CD4-positive, alpha-beta T cell (primary cell): Measurements from ENCODE around the gene EP400. TPM values are rescaled to one million over a fixed set of nuclear protein-coding genes. Genes with fewer than 3 reads are reported as not detected.

Experiments
- ATAC-seq: fragments of 200-7000 bp; cut with Tn5 transposase; one replicate; pipeline ENCODE4 v1.10.0; 2022; ENCODE audit warnings: mild to moderate bottlenecking; ENCODE audit not compliant: poor library complexity
- CTCF ChIA-PET: fragments of 350-600 bp; sonication (Branson Sonifier 250); formaldehyde crosslinking; loops from one replicate; lab custom pipeline; 2021; ENCODE audit warnings: antibody characterized with exemption, inconsistent platforms; lab: Charles Lee
- POLR2A ChIA-PET: fragments of 350-600 bp; sonication (Branson Sonifier 250); formaldehyde crosslinking; loops from one replicate; lab custom pipeline; 2021; ENCODE audit warnings: antibody characterized with exemption, inconsistent platforms; lab: Charles Lee
- DNase-seq, 14 experiments: peaks; one replicate each; pipeline ENCODE4 v3.0.0-alpha.2; 2013 to 2020; ENCODE audit warnings: mixed read lengths in 2 of 14
- H3K27ac ChIP-seq, 2 donors: one replicate each; pipeline versions ENCODE4 v1.5.1 to v1.7.0; 2013; ENCODE audit warnings: low read length in 2 of 2, low read depth in 1 of 2, mild to moderate bottlenecking in 1 of 2
- H3K27me3 ChIP-seq, 2 experiments: 1 replicate in 1 of 2; 2 replicates in 1 of 2; pipeline versions ENCODE4 v1.6.1 to v1.7.0; 2013; ENCODE audit warnings: low read length in 2 of 2, control low read depth in 1 of 2, mild to moderate bottlenecking in 1 of 2, moderate library complexity in 1 of 2; ENCODE audit not compliant: insufficient read depth in 2 of 2, control insufficient read depth in 1 of 2
- H3K36me3 ChIP-seq: one replicate; pipeline ENCODE4 v1.6.1; 2013; ENCODE audit warnings: low read length, control low read depth; ENCODE audit not compliant: insufficient read depth
- H3K4me1 ChIP-seq: one replicate; pipeline ENCODE4 v1.6.1; 2013; ENCODE audit warnings: low read length, control low read depth; ENCODE audit not compliant: insufficient read depth
- H3K4me3 ChIP-seq: one replicate; pipeline ENCODE4 v1.5.1; 2013; ENCODE audit warnings: mild to moderate bottlenecking, low read length, moderate library complexity
- H3K9me3 ChIP-seq, 2 experiments: 1 replicate in 1 of 2; 2 replicates in 1 of 2; pipeline versions ENCODE4 v1.6.1 to v1.7.0; 2013; ENCODE audit warnings: low read length in 2 of 2, mild to moderate bottlenecking in 2 of 2, control low read depth in 1 of 2, moderate library complexity in 1 of 2; ENCODE audit not compliant: control insufficient read depth in 1 of 2, insufficient read depth in 1 of 2
- H3K27ac Mint-ChIP-seq: one replicate; pipeline ENCODE4 v1.8.0; 2020; ENCODE audit warnings: mixed read lengths
- H3K27me3 Mint-ChIP-seq: one replicate; pipeline ENCODE4 v1.8.0; 2021; ENCODE audit warnings: mixed read lengths
- H3K36me3 Mint-ChIP-seq: one replicate; pipeline ENCODE4 v1.8.0; 2021; ENCODE audit warnings: low read depth, mixed read lengths
- H3K4me1 Mint-ChIP-seq: one replicate; pipeline ENCODE4 v1.8.0; 2021; ENCODE audit warnings: low read depth, mixed read lengths
- H3K4me3 Mint-ChIP-seq: one replicate; pipeline ENCODE4 v1.8.0; 2020; ENCODE audit warnings: mild to moderate bottlenecking, mixed read lengths
- H3K9me3 Mint-ChIP-seq: one replicate; pipeline ENCODE4 v1.8.0; 2020; ENCODE audit warnings: mixed read lengths
- CTCF ChIP-seq: fragments of 200-600 bp; IDR thresholded peaks from one replicate; pipeline ENCODE4 v1.8.0; 2022; ENCODE audit warnings: antibody characterized with exemption, mild to moderate bottlenecking
- intact Hi-C, 2 experiments: fragments of 100-400 bp; cut with DNase I in 1 of 2; cut with micrococcal nuclease in 1 of 2; formaldehyde crosslinking; loops; one replicate each; pipeline versions ENCODE4 v1.15.1 to v1.9.0; 2023 to 2025; cut with DNase I, micrococcal nuclease
- total RNA-seq, 174 experiments: library from RNA in 2 of 174; stranded (reverse) in 2 of 174; gene quantifications; one replicate each; pipeline ENCODE4 v1.2.3 and lab custom pipeline; 2021 to 2026

EP400 gene
- total RNA-seq, 2 experiments from 2014 or later = 56.4 to 56.5 TPM

DNA sequence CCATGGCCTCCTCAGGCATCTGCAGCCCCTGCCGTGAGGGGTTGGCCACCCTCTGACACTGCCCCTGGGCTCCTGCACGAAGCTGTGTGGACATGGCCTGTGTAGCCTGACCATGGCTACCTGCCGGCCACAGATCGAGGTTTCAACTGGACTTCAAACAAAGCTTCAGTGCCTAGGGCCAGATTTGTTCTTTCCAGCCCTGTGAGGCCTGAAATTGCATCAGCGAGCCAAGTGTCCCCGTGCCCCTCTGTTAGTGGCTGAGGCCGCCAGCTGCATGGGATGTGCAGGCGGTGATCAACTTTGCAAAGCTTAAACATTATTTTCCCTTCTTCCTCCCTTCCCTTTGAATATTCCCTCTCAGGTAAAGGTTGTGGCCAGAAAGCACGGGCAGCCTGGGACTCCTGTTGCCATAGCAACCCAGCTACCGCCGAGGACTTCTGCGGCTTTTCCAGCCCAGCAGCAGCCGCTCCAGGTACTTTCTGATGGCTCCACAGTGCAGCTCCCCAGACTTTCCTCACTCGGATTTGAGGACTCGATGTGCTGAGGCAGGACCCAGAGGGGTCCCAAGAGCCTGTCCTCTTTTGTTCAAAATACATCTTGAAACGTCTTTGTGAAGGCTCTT lies 158.6 kb downstream of the EP400 start:
- ATAC-seq = no peak
- Mint-ChIP-seq H3K27me3 (no peaks in the 10 kb centered on the region), H3K4me1 (no peaks in the 10 kb centered on the region), H3K27ac (no peak overlapping the region), H3K36me3 (peaks cover 33% of the 10 kb centered on the region), H3K9me3 (no peaks in the 10 kb centered on the region), H3K4me3 (no peak overlapping the region)
- Histone ChIP-seq H3K27me3 (no peaks in the 10 kb centered on the region), H3K4me3 (no peak overlapping the region), H3K36me3 (peaks cover 23% of the 10 kb centered on the region), H3K27ac (no peak overlapping the region), H3K4me1 (no peaks in the 10 kb centered on the region), H3K9me3 (no peaks in the 10 kb centered on the region)
- DNase-seq = no peak
- intact Hi-C loops = no loop called here
- CTCF ChIA-PET = no interaction called here
- no peak for TF ChIP-seq CTCF
- POLR2A ChIA-PET = no interaction called here

DNA sequence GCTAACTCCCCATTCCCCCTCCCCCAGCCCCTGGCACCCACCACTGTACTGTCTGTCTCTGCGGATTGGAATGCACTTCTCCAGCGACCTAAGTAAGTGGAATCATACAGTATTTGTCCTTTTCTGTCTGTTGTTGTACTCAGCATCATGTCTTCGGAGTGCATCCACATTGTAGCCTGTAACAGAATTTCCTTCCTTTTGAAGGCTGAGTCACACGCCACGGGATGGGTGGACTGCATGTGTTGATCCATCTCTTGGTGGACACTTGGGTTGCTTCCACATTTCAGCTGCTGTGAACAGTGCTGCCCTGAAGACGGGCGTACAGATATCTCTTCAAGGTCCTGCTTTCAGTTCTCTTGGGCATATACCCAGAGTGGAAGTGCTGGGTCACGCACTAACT lies 160.0 kb downstream of the EP400 start:
- intact Hi-C loops = no loop called here
- Histone ChIP-seq H3K27me3 (no peaks in the 10 kb centered on the region), H3K27ac (no peak overlapping the region), H3K9me3 (no peaks in the 10 kb centered on the region), H3K36me3 (peaks cover 27% of the 10 kb centered on the region), H3K4me1 (no peaks in the 10 kb centered on the region), H3K4me3 (no peak overlapping the region)
- Mint-ChIP-seq H3K36me3 (peaks cover 39% of the 10 kb centered on the region), H3K27me3 (no peaks in the 10 kb centered on the region), H3K4me1 (no peaks in the 10 kb centered on the region), H3K4me3 (no peak overlapping the region), H3K27ac (no peak overlapping the region), H3K9me3 (no peaks in the 10 kb centered on the region)
- DNase-seq = no peak
- POLR2A ChIA-PET = no interaction called here
- CTCF ChIA-PET = no interaction called here
- no peak for ATAC-seq
- TF ChIP-seq CTCF = no peak

- POLR2A ChIA-PET = no interaction called here
- no peak overlapping the region for H3K4me3 Mint-ChIP-seq
- ATAC-seq = no peak
- Histone ChIP-seq H3K9me3 (no peaks in the 10 kb centered on the region), H3K4me1 (no peaks in the 10 kb centered on the region), H3K27ac (no peak overlapping the region), H3K4me3 (no peak overlapping the region), H3K36me3 (peaks cover 32% of the 10 kb centered on the region), H3K27me3 (no peaks in the 10 kb centered on the region)
- peaks cover 34% of the 10 kb centered on the region for H3K36me3 Mint-ChIP-seq
- intact Hi-C loops = no loop called here
- H3K4me1 Mint-ChIP-seq = no peaks in the 10 kb centered on the region
- H3K27me3 Mint-ChIP-seq = no peaks in the 10 kb centered on the region
- H3K9me3 Mint-ChIP-seq = no peaks in the 10 kb centered on the region
- no peak for TF ChIP-seq CTCF
- no peak for DNase-seq
- H3K27ac Mint-ChIP-seq = no peak overlapping the region
- CTCF ChIA-PET = no interaction called here
Measured at GRCh38 chr12:132110677-132111076, 160.9 kb downstream of the EP400 start.
